HepG2 (cell line): ENCODE measurements around the gene PLCG2.

ENCODE experiments used
- CTCF ChIP-seq: sonication (generic); formaldehyde crosslinking; IDR thresholded peaks from 2 replicates; pipeline ENCODE4 v1.5.0; 2020; ENCODE audit warnings: mild to moderate bottlenecking, missing genetic modification reagents, moderate library complexity
- FOXK2 ChIP-seq: fragments of 450-650 bp; IDR thresholded peaks from 2 replicates; pipeline ENCODE4 v1.6.1; 2016
- HNF4A ChIP-seq: sonication (generic); formaldehyde crosslinking; IDR thresholded peaks from 2 replicates; pipeline ENCODE4 v1.4.0; 2020; ENCODE audit warnings: missing genetic modification reagents
- IRF1 ChIP-seq: sonication (generic); formaldehyde crosslinking; IDR thresholded peaks from 2 replicates; pipeline ENCODE4 v1.4.0; 2020; ENCODE audit warnings: low read depth, mild to moderate bottlenecking, missing genetic modification reagents
- KDM1A ChIP-seq: IDR thresholded peaks from 2 replicates; pipeline ENCODE4 v1.6.1; 2016; ENCODE audit warnings: missing compliant biosample characterization
- MTA1 ChIP-seq: sonication (generic); formaldehyde crosslinking; IDR thresholded peaks from 2 replicates; pipeline ENCODE4 v1.4.0; 2020; ENCODE audit warnings: missing genetic modification reagents, mild to moderate bottlenecking, borderline replicate concordance
- MXI1 ChIP-seq: IDR thresholded peaks from 3 replicates; pipeline ENCODE4 v1.6.1; 2012; ENCODE audit warnings: low read depth, low read length, inconsistent platforms, borderline replicate concordance
- POLR2A ChIP-seq, 2 experiments: IDR thresholded peaks; 2 replicates each; pipeline ENCODE4 v1.6.1; 2011; ENCODE audit warnings: low read depth in 2 of 2, low read length in 2 of 2, mild to moderate bottlenecking in 1 of 2, moderate library complexity in 1 of 2; ENCODE audit not compliant: insufficient read depth in 1 of 2
- SUZ12 ChIP-seq: fragments of 150-350 bp; IDR thresholded peaks from 2 replicates; pipeline ENCODE4 v1.6.1; 2014; ENCODE audit warnings: low read depth, low read length
- ZNF441 ChIP-seq: sonication (generic); formaldehyde crosslinking; IDR thresholded peaks from 2 replicates; pipeline ENCODE4 v1.7.0; 2021; ENCODE audit warnings: missing genetic modification reagents, borderline replicate concordance

GRCh38 chr16:81823734-81824133 is 44.6 kb downstream of the PLCG2 start:
- TF ChIP-seq SUZ12 (no peak), HNF4A (no peak), POLR2A (IDR thresholded peaks at IDR 0.05; ENCODE audit: insufficient read depth in 1 of 2, low read depth in 2 of 2, low read length in 2 of 2) (no peak), FOXK2 (no peak), KDM1A (no peak), MXI1 (no peak), ZNF441 (CRISPR knock-in tag) (no peak), CTCF (CRISPR knock-in tag) (no peak), IRF1 (CRISPR knock-in tag) (no peak), MTA1 (CRISPR knock-in tag) (no peak)
